ENCODE measurements around the gene HASPIN. TPM values are rescaled to one million over a fixed set of nuclear protein-coding genes. Genes with fewer than 3 reads are reported as not detected.

HASPIN gene
- total and polyA plus RNA-seq, 3 donors from 2014 or later: 14.9 to 20.5 (median 16.7) TPM

DNA sequence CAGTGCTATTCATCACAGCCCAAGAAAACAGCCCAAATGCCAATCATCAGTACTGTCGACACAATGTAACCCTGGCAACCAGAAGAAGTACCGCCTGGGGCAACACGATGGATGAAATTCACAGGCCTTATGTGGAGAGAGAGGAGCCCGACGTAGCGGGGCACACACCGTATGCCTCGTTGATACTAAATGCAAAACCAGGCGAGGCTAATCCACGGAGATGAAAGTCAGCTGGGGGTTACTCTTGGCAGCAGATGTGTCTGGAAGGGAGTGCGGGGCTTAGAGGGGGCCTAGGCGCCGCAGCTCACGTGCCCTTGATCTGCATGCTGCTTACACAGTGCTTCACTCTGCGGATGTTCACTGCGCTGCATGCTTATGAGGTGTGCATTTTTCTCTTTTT, 47.4 kb downstream of the HASPIN start:
- TF ChIP-seq POLR2A (IDR thresholded peaks at IDR 0.05): no peak
- TF ChIP-seq, protein P1, sequence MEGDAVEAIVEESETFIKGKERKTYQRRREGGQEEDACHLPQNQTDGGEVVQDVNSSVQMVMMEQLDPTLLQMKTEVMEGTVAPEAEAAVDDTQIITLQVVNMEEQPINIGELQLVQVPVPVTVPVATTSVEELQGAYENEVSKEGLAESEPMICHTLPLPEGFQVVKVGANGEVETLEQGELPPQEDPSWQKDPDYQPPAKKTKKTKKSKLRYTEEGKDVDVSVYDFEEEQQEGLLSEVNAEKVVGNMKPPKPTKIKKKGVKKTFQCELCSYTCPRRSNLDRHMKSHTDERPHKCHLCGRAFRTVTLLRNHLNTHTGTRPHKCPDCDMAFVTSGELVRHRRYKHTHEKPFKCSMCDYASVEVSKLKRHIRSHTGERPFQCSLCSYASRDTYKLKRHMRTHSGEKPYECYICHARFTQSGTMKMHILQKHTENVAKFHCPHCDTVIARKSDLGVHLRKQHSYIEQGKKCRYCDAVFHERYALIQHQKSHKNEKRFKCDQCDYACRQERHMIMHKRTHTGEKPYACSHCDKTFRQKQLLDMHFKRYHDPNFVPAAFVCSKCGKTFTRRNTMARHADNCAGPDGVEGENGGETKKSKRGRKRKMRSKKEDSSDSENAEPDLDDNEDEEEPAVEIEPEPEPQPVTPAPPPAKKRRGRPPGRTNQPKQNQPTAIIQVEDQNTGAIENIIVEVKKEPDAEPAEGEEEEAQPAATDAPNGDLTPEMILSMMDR (IDR thresholded peaks at IDR 0.05): no peak
- no peak for DNase-seq
- Histone ChIP-seq H3K4me1 (no peaks in the 10 kb centered on the region), H3K9me3 (no peaks in the 10 kb centered on the region), H3K36me3 (ENCODE audit: low read depth, missing control alignments) (no peaks in the 10 kb centered on the region), H3K27ac (no peak overlapping the region), H3K27me3 (no peaks in the 10 kb centered on the region), H3K4me3 (no peak overlapping the region)
- 81 to 82% methylated on average over 16 of the region's 16 CpGs for WGBS, 2 donors
- intact Hi-C loops (cut with DNase I; ENCODE audit: low total_unique reads): no loop called here

DNA sequence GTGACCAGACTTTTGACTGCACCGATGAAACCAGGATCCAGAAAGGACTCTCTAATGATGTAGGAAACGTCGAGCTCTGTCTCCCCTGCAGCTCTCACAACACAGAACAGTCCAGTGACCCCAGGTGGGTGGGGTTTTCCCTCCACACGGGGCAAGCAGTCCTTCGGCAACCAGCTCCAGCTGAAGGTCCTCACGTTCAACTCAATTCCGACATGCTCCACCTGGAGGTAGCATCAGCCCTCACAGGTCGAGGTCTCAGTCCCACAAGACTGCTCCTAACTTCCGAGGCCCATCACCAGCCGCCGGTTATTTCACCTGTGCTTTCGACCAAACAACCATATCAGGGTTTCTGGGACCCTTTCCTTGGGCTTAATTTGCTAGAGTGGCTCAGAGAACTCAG, 49.1 kb downstream of the HASPIN start:
- no peak for DNase-seq
- WGBS, 2 donors: 84 to 90% methylated on average over 10 to 12 of the region's 12 CpGs
- TF ChIP-seq, protein P1 (IDR thresholded peaks at IDR 0.05): no peak
- no peak for TF ChIP-seq POLR2A (IDR thresholded peaks at IDR 0.05)
- no peaks in the 10 kb centered on the region for H3K27me3 ChIP-seq
- H3K4me3 ChIP-seq: no peak overlapping the region
- H3K9me3 ChIP-seq: no peaks in the 10 kb centered on the region
- intact Hi-C loops (cut with DNase I; ENCODE audit: low total_unique reads): no loop called here
- H3K27ac ChIP-seq: no peak overlapping the region
- H3K36me3 ChIP-seq (ENCODE audit: low read depth, missing control alignments): no peaks in the 10 kb centered on the region
- no peaks in the 10 kb centered on the region for H3K4me1 ChIP-seq

DNA sequence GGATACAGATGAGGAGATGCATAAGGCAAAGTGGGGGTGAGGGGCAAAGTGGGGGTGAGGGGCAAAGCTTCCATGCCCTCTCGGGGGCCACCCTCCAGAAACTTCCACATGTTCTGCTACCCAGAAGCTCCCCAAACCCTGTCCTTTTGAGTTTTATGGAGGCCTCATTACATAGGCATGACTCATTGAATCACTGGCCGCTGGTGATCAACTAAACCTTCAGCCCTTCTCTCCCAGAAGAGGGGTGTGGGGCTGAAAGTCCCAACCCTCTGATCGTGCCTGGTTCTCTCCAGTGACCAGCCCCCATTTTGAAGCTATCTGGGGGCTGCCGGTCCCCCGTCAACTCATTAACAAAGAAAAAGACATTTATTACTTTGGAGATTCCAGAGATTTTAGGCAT, 49.8 kb downstream of the HASPIN start:
- Histone ChIP-seq H3K27me3 (no peaks in the 10 kb centered on the region), H3K4me3 (no peak overlapping the region), H3K36me3 (ENCODE audit: low read depth, missing control alignments) (no peaks in the 10 kb centered on the region), H3K27ac (no peak overlapping the region), H3K9me3 (no peaks in the 10 kb centered on the region), H3K4me1 (no peaks in the 10 kb centered on the region)
- DNase-seq: no peak
- TF ChIP-seq, protein P1 (IDR thresholded peaks at IDR 0.05): no peak
- TF ChIP-seq POLR2A (IDR thresholded peaks at IDR 0.05): no peak
- WGBS, 2 donors: 82 to 88% methylated on average over 5 of the region's 5 CpGs
- intact Hi-C loops (cut with DNase I; ENCODE audit: low total_unique reads): no loop called here

DNA sequence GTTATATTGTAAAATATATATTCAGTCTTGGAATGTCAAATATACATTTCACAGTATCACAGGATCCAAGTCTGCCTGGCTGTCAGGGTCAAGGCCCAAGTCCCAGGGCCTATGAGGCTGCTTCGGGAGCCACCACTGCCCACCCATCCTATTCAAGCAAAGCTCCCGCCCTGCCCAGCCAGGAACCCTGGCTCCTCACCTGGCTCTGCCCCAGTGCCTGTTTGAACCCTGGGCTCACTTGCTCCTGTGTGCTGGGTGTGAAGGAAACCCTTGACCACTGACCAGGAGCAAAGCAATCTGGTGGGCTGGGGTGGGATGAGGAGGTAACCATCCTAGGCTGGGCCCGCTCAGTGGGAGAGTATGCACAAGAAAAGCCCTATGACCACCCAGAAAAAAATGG, 50.3 kb downstream of the HASPIN start:
- WGBS, 2 donors: 98 to 100% methylated on average over 3 of the region's 3 CpGs
- no peak overlapping the region for H3K4me3 ChIP-seq
- no peaks in the 10 kb centered on the region for H3K27me3 ChIP-seq
- intact Hi-C loops (cut with DNase I; ENCODE audit: low total_unique reads): no loop called here
- H3K4me1 ChIP-seq: no peaks in the 10 kb centered on the region
- no peaks in the 10 kb centered on the region for H3K9me3 ChIP-seq
- TF ChIP-seq, protein P1 (IDR thresholded peaks at IDR 0.05): no peak
- TF ChIP-seq POLR2A (IDR thresholded peaks at IDR 0.05): no peak
- no peak for DNase-seq
- H3K27ac ChIP-seq: no peak overlapping the region
- H3K36me3 ChIP-seq (ENCODE audit: low read depth, missing control alignments): no peaks in the 10 kb centered on the region

Other genes with a start within 250 kb of the HASPIN start
- gene ASPA, start 247.9 kb upstream of the HASPIN start, total RNA-seq: 1 to 10 TPM; 5.0 to 6.1 TPM
- gene ASPA, start 247.9 kb upstream of the HASPIN start, polyA plus RNA-seq (ENCODE audit: insufficient read depth, low read depth, low replicate concordance): 16.1 TPM
- 10 to 100 TPM; 19.8 to 37.2 TPM for gene TRPV3, start 166.1 kb upstream of the HASPIN start, total RNA-seq
- gene TRPV3, start 166.1 kb upstream of the HASPIN start, polyA plus RNA-seq (ENCODE audit: insufficient read depth, low read depth, low replicate concordance): 6.6 TPM
- 10 to 100 TPM; 11.4 to 11.5 TPM for gene TRPV1, start 114.5 kb upstream of the HASPIN start, total RNA-seq
- gene TRPV1, start 114.5 kb upstream of the HASPIN start, polyA plus RNA-seq (ENCODE audit: insufficient read depth, low read depth, low replicate concordance): 5.1 TPM
- 10 to 100 TPM; 23.6 to 33.8 TPM for gene SHPK, start 87.7 kb upstream of the HASPIN start, total RNA-seq
- gene SHPK, start 87.7 kb upstream of the HASPIN start, polyA plus RNA-seq (ENCODE audit: insufficient read depth, low read depth, low replicate concordance): 9.0 TPM
- gene CTNS, start 87.1 kb upstream of the HASPIN start, total RNA-seq: 10 to 100 TPM; 43.8 to 57.3 TPM
- gene CTNS, start 87.1 kb upstream of the HASPIN start, polyA plus RNA-seq (ENCODE audit: insufficient read depth, low read depth, low replicate concordance): 50.4 TPM
- 100 to 1,000 TPM; 150 to 212 TPM for gene TAX1BP3, start 55.3 kb upstream of the HASPIN start, total RNA-seq
- 93.6 TPM for gene TAX1BP3, start 55.3 kb upstream of the HASPIN start, polyA plus RNA-seq (ENCODE audit: insufficient read depth, low read depth, low replicate concordance)
- gene EMC6, start 55.1 kb upstream of the HASPIN start, total RNA-seq: 10 to 100 TPM; 39.0 to 46.5 TPM
- gene EMC6, start 55.1 kb upstream of the HASPIN start, polyA plus RNA-seq (ENCODE audit: insufficient read depth, low read depth, low replicate concordance): 74.1 TPM
- gene P2RX5, start 27.7 kb upstream of the HASPIN start, total RNA-seq: 1 to 10 TPM; 2.0 to 3.0 TPM
- gene P2RX5, start 27.7 kb upstream of the HASPIN start, polyA plus RNA-seq (ENCODE audit: insufficient read depth, low read depth, low replicate concordance): 3.7 TPM
- gene ITGAE, start 77.3 kb downstream of the HASPIN start, total RNA-seq: 10 to 100 TPM; 13.1 to 16.1 TPM
- 46.7 TPM for gene ITGAE, start 77.3 kb downstream of the HASPIN start, polyA plus RNA-seq (ENCODE audit: insufficient read depth, low read depth, low replicate concordance)
- gene NCBP3, start 122.3 kb downstream of the HASPIN start, total RNA-seq: 10 to 100 TPM; 37.2 to 37.7 TPM
- 61.6 TPM for gene NCBP3, start 122.3 kb downstream of the HASPIN start, polyA plus RNA-seq (ENCODE audit: insufficient read depth, low read depth, low replicate concordance)
- 10 to 100 TPM; 19.7 to 21.6 TPM for gene CAMKK1, start 169.2 kb downstream of the HASPIN start, total RNA-seq
- 18.5 TPM for gene CAMKK1, start 169.2 kb downstream of the HASPIN start, polyA plus RNA-seq (ENCODE audit: insufficient read depth, low read depth, low replicate concordance)
- gene P2RX1, start 192.6 kb downstream of the HASPIN start, total RNA-seq: 10 to 100 TPM in 1 of 2 donors, 1 to 10 TPM in 1; 5.0 to 15.2 TPM
- gene P2RX1, start 192.6 kb downstream of the HASPIN start, polyA plus RNA-seq (ENCODE audit: insufficient read depth, low read depth, low replicate concordance): 2.5 TPM
- gene ATP2A3, start 240.5 kb downstream of the HASPIN start, total RNA-seq: 10 to 100 TPM in 1 of 2 donors, 1 to 10 TPM in 1; 8.0 to 19.6 TPM
- 8.2 TPM for gene ATP2A3, start 240.5 kb downstream of the HASPIN start, polyA plus RNA-seq (ENCODE audit: insufficient read depth, low read depth, low replicate concordance)

Measured in testis (tissue), 3 donors.